ENCODE measurements around the gene CARD19. TPM values are rescaled to one million over a fixed set of nuclear protein-coding genes. Genes with fewer than 3 reads are reported as not detected.

CARD19 gene
- total RNA-seq, 1 experiment from 2014 or later = 26.1 TPM

GRCh38 chr9:93057042-93057702 lies 38.8 kb upstream of the CARD19 start:
- no peak for TF ChIP-seq CTCF (IDR thresholded peaks at IDR 0.05; ENCODE audit: unreplicated experiment)
- CTCF ChIA-PET = no interaction called here
- H3K27me3 Mint-ChIP-seq (ENCODE audit: unreplicated experiment) = no peaks in the 10 kb centered on the region
- no TSS peak for BruUV-seq (replicated peaks)
- H3K9me3 Mint-ChIP-seq (ENCODE audit: low read depth, unreplicated experiment) = no peaks in the 10 kb centered on the region
- H3K4me3 Mint-ChIP-seq (ENCODE audit: low read depth, unreplicated experiment) = no peak overlapping the region
- no peak for DNase-seq
- no peaks in the 10 kb centered on the region for H3K4me1 Mint-ChIP-seq (ENCODE audit: low read depth, unreplicated experiment)
- intact Hi-C loops (cut with micrococcal nuclease; ENCODE audit: unreplicated experiment) = no loop called here
- H3K36me3 Mint-ChIP-seq (ENCODE audit: insufficient read depth, unreplicated experiment) = no peaks in the 10 kb centered on the region
- H3K27ac Mint-ChIP-seq (ENCODE audit: unreplicated experiment) = no peak overlapping the region

- H3K27me3 Mint-ChIP-seq (ENCODE audit: unreplicated experiment) = no peaks in the 10 kb centered on the region
- H3K9me3 Mint-ChIP-seq (ENCODE audit: low read depth, unreplicated experiment) = no peaks in the 10 kb centered on the region
- intact Hi-C loops (cut with micrococcal nuclease; ENCODE audit: unreplicated experiment) = no loop called here
- DNase-seq = no peak
- H3K4me1 Mint-ChIP-seq (ENCODE audit: low read depth, unreplicated experiment) = no peaks in the 10 kb centered on the region
- no peak for TF ChIP-seq CTCF (IDR thresholded peaks at IDR 0.05; ENCODE audit: unreplicated experiment)
- H3K27ac Mint-ChIP-seq (ENCODE audit: unreplicated experiment) = no peak overlapping the region
- BruUV-seq (replicated peaks) = no TSS peak
- peak overlapping the region; percentile 52 for H3K4me3 Mint-ChIP-seq (ENCODE audit: low read depth, unreplicated experiment)
- CTCF ChIA-PET = no interaction called here
- H3K36me3 Mint-ChIP-seq (ENCODE audit: insufficient read depth, unreplicated experiment) = no peaks in the 10 kb centered on the region
These were observed 38.2 kb upstream of the CARD19 start for GRCh38 chr9:93057703-93058354.

- H3K4me3 Mint-ChIP-seq (ENCODE audit: low read depth, unreplicated experiment) = peak within 1 kb of the TSS; percentile 52
- CTCF ChIA-PET = no interaction called here
- intact Hi-C loops (cut with micrococcal nuclease; ENCODE audit: unreplicated experiment) = no loop called here
- no TSS peak for BruUV-seq (replicated peaks)
- H3K27me3 Mint-ChIP-seq (ENCODE audit: unreplicated experiment) = no peaks in the 10 kb centered on the region
- H3K9me3 Mint-ChIP-seq (ENCODE audit: low read depth, unreplicated experiment) = no peaks in the 10 kb centered on the region
- no peaks in the 10 kb centered on the region for H3K36me3 Mint-ChIP-seq (ENCODE audit: insufficient read depth, unreplicated experiment)
- no peak within 1 kb of the TSS for H3K27ac Mint-ChIP-seq (ENCODE audit: unreplicated experiment)
- TF ChIP-seq CTCF (IDR thresholded peaks at IDR 0.05; ENCODE audit: unreplicated experiment) = no peak
- DNase-seq = peak; percentile 55
- no peaks in the 10 kb centered on the region for H3K4me1 Mint-ChIP-seq (ENCODE audit: low read depth, unreplicated experiment)
These were observed 37.5 kb upstream of the CARD19 start, which contains the start of gene SUSD3 for GRCh38 chr9:93058355-93059010. TSS of gene SUSD3 (plus strand) at chr9:93058701. CDS start at chr9:93058743, 42 bp downstream.

- DNase-seq = no peak
- Mint-ChIP-seq H3K4me3 (ENCODE audit: low read depth, unreplicated experiment) (peak overlapping the region; percentile 40), H3K36me3 (ENCODE audit: insufficient read depth, unreplicated experiment) (no peaks in the 10 kb centered on the region), H3K27ac (ENCODE audit: unreplicated experiment) (no peak overlapping the region), H3K9me3 (ENCODE audit: low read depth, unreplicated experiment) (no peaks in the 10 kb centered on the region), H3K27me3 (ENCODE audit: unreplicated experiment) (no peaks in the 10 kb centered on the region), H3K4me1 (ENCODE audit: low read depth, unreplicated experiment) (no peaks in the 10 kb centered on the region)
- intact Hi-C loops (cut with micrococcal nuclease; ENCODE audit: unreplicated experiment) = no loop called here
- TF ChIP-seq CTCF (IDR thresholded peaks at IDR 0.05; ENCODE audit: unreplicated experiment) = no peak
- CTCF ChIA-PET = interaction anchor here (0.6 kb wide), 1 partner anchor 61 kb away, joined by 3 read pairs; no protein-coding TSS in a partner anchor
- no TSS peak for BruUV-seq (replicated peaks)
These were observed 36.9 kb upstream of the CARD19 start for GRCh38 chr9:93059011-93059714.
